K562 (cell line): ENCODE results near the gene LINS1. TPM values are rescaled to one million over a fixed set of nuclear protein-coding genes. Genes with fewer than 3 reads are reported as not detected.

ENCODE experiments used
- ARID3A ChIP-seq: IDR thresholded peaks from 2 replicates; pipeline ENCODE4 v1.6.1; 2012; ENCODE audit warnings: low read depth, low read length, improper control_type of control experiment, borderline replicate concordance
- HNRNPK ChIP-seq: fragments of 200-400 bp; formaldehyde crosslinking; IDR thresholded peaks from one replicate; pipeline ENCODE4 v1.6.1; 2018; ENCODE audit warnings: mild to moderate bottlenecking, low read depth, low read length; ENCODE audit not compliant: poor library complexity, severe bottlenecking
- ZBTB40 ChIP-seq, 2 experiments: fragments of 450-650 bp in 1 of 2; sonication (generic) in 1 of 2; formaldehyde crosslinking in 1 of 2; IDR thresholded peaks; 2 replicates each; pipeline versions ENCODE4 v1.7.1 to v1.9.0; 2016 to 2022; ENCODE audit warnings: inconsistent platforms in 1 of 2, mild to moderate bottlenecking in 1 of 2, missing genetic modification reagents in 1 of 2
- polyA plus RNA-seq, 8 experiments: library from polyadenylated mRNA; depleted of rRNA in 4 of 8; stranded (reverse) in 5 of 8; unstranded in 3 of 8; fragments of >200 nt; fragmentation: Nextera tagmentation in 2 of 8; fragmentation: Illumina TruSeq in 1 of 8; extraction: Ambion mirVana in 2 of 8; extraction: Trizol in 1 of 8; gene quantifications; 2 replicates each; pipeline versions ENCODE4 v1.2.1 to v1.2.3, GENCODE V29; 2011 to 2014; ENCODE audit warnings: inconsistent platforms in 1 of 8, missing spikeins in 1 of 8
- total RNA-seq, 7 experiments: library from RNA; depleted of rRNA in 6 of 7; stranded (reverse); fragments of >200 nt in 6 of 7; fragmentation: Illumina TruSeq in 2 of 7; extraction: Trizol in 2 of 7; gene quantifications; 2 replicates each; pipeline versions ENCODE4 v1.2.1 to v1.2.3, GENCODE V29; 2011 to 2021; ENCODE audit warnings: low replicate concordance in 1 of 7

The LINS1 gene
- total and polyA plus RNA-seq, 9 of the 15 experiments (the other 6 are each of a cell fraction or from before 2014, with no cell fraction given) = 15.4 to 31.4 (median 24.6) TPM

GRCh38 chr15:100596792-100597191 is 5.2 kb downstream of the LINS1 start (continued):
- TF ChIP-seq ZBTB40 (IDR thresholded peaks at IDR 0.05) (no peak), ZBTB40 (CRISPR knock-in tag; IDR thresholded peaks at IDR 0.05) (no peak), ARID3A (peak; percentile 76; the same call in 1 of the 2 replicates), HNRNPK (no peak)
